H1 (cell line): ENCODE measurements around the gene EML1. TPM values are rescaled to one million over a fixed set of nuclear protein-coding genes. Genes with fewer than 3 reads are reported as not detected.
A peak's percentile ranks its signal among the peaks of the same experiment; 100 is the strongest.

Experiments used
- CTCF ChIA-PET: fragments of 300-600 bp; sonication (Branson Sonifier 250); formaldehyde crosslinking; loops from one replicate; lab custom pipeline; 2021; ENCODE audit not compliant: partially characterized antibody; lab: Charles Lee
- POLR2A ChIA-PET: fragments of 300-600 bp; sonication (Branson Sonifier 250); formaldehyde crosslinking; loops from one replicate; lab custom pipeline; 2021; ENCODE audit warnings: inconsistent platforms; ENCODE audit not compliant: partially characterized antibody; lab: Charles Lee
- DNase-seq, 2 experiments: peaks; one replicate each; pipeline versions ENCODE4 v3.0.0 to v3.0.0-alpha.2; 2010 to 2022; ENCODE audit warnings: low spot score in 2 of 2, low read depth in 1 of 2, mixed read lengths in 1 of 2
- FAIRE-seq: peaks from 2 replicates; lab custom pipeline; 2011; peaks lifted over from hg19 to GRCh38; lab: Jason Lieb, UNC
- H2AFZ ChIP-seq: 2 replicates; pipeline ENCODE4 v1.8.1; 2012; ENCODE audit warnings: low read length, inconsistent platforms
- H2AK5ac ChIP-seq: 2 replicates; pipeline ENCODE4 v1.6.1; 2013; ENCODE audit warnings: low read depth, low read length
- H2BK120ac ChIP-seq: replicated peaks from 2 replicates; pipeline ENCODE3; 2013; ENCODE audit warnings: low read depth, low read length, inconsistent platforms
- H2BK12ac ChIP-seq: 2 replicates; pipeline ENCODE4 v1.6.1; 2013; ENCODE audit warnings: low read depth, low read length
- H2BK15ac ChIP-seq: 2 replicates; pipeline ENCODE4 v1.6.1; 2013; ENCODE audit warnings: low read length
- H2BK20ac ChIP-seq: 2 replicates; pipeline ENCODE4 v1.6.1; 2013; ENCODE audit warnings: low read length
- H2BK5ac ChIP-seq: 2 replicates; pipeline ENCODE4 v1.6.1; 2013; ENCODE audit warnings: low read depth, low read length
- H3K14ac ChIP-seq: 2 replicates; pipeline ENCODE4 v1.6.1; 2013; ENCODE audit warnings: inconsistent platforms; ENCODE audit not compliant: insufficient read length
- H3K18ac ChIP-seq: 2 replicates; pipeline ENCODE4 v1.6.1; 2013; ENCODE audit warnings: low read length; ENCODE audit errors: extremely low read depth
- H3K23ac ChIP-seq: 2 replicates; pipeline ENCODE4 v1.6.1; 2013; ENCODE audit warnings: inconsistent platforms; ENCODE audit not compliant: insufficient read length
- H3K23me2 ChIP-seq: 2 replicates; pipeline ENCODE4 v1.6.1; 2013; ENCODE audit warnings: low read depth, low read length
- H3K27ac ChIP-seq: 2 replicates; pipeline ENCODE4 v1.6.1; 2011; ENCODE audit warnings: low read depth, low read length, inconsistent platforms
- H3K27me3 ChIP-seq, 4 experiments: replicated peaks in 1 of 4; 1 replicate in 1 of 4; 2 replicates in 3 of 4; pipeline versions ENCODE4 v1.6.1 to v1.8.1; 2011 to 2013; ENCODE audit warnings: low read length in 3 of 4, mild to moderate bottlenecking in 3 of 4, inconsistent platforms in 2 of 4, mixed read lengths in 2 of 4, moderate library complexity in 1 of 4; ENCODE audit not compliant: control insufficient read depth in 3 of 4, insufficient read depth in 3 of 4; ENCODE audit errors: extremely low read depth in 1 of 4
- H3K36me3 ChIP-seq, 4 experiments: 2 replicates each; pipeline versions ENCODE4 v1.6.1 to v1.8.1; 2011 to 2013; ENCODE audit warnings: mild to moderate bottlenecking in 4 of 4, low read length in 3 of 4, moderate library complexity in 2 of 4, control low read depth in 1 of 4, inconsistent platforms in 1 of 4; ENCODE audit not compliant: insufficient read depth in 4 of 4, control insufficient read depth in 2 of 4
- H3K4ac ChIP-seq: replicated peaks from 2 replicates; pipeline ENCODE3; 2013; ENCODE audit warnings: low read length, low read depth, mixed read lengths, inconsistent platforms; ENCODE audit not compliant: insufficient read length
- H3K4me1 ChIP-seq, 4 experiments: replicated peaks in 1 of 4; 1 replicate in 1 of 4; 2 replicates in 3 of 4; pipeline versions ENCODE4 v1.6.1 to v1.8.1; 2011 to 2013; ENCODE audit warnings: low read length in 3 of 4, inconsistent platforms in 2 of 4, mixed read lengths in 1 of 4; ENCODE audit not compliant: insufficient read depth in 4 of 4, control insufficient read depth in 3 of 4
- H3K4me2 ChIP-seq, 2 experiments: 2 replicates each; pipeline versions ENCODE4 v1.6.1 to v1.8.1; 2011 to 2013; ENCODE audit warnings: low read depth in 2 of 2, low read length in 2 of 2, control low read depth in 1 of 2, inconsistent platforms in 1 of 2, mild to moderate bottlenecking in 1 of 2; ENCODE audit not compliant: insufficient read depth in 1 of 2
- H3K4me3 ChIP-seq, 4 experiments: fragments of 200-600, 300-600 bp in 1 of 4; sonication (generic), shearing (Covaris generic), sonication (Bioruptor Twin) in 1 of 4; 2 replicates each; pipeline versions ENCODE4 v1.5.1 to v1.8.1; 2011 to 2016; ENCODE audit warnings: low read length in 4 of 4, low read depth in 3 of 4, control low read depth in 2 of 4, inconsistent platforms in 2 of 4, mild to moderate bottlenecking in 2 of 4, mixed read lengths in 1 of 4, moderate library complexity in 1 of 4; ENCODE audit not compliant: insufficient read depth in 2 of 4; ENCODE audit errors: extremely low read depth in 1 of 4
- H3K56ac ChIP-seq: replicated peaks from 2 replicates; pipeline ENCODE3; 2013; ENCODE audit warnings: low read depth, mild to moderate bottlenecking, mixed read lengths, low read length, inconsistent platforms; ENCODE audit not compliant: insufficient read length
- H3K79me1 ChIP-seq: 2 replicates; pipeline ENCODE4 v1.6.1; 2013; ENCODE audit warnings: low read depth, low read length, control low read depth
- H3K79me2 ChIP-seq, 2 experiments: 2 replicates each; pipeline versions ENCODE4 v1.6.1 to v1.8.1; 2012 to 2013; ENCODE audit warnings: low read length in 2 of 2, mild to moderate bottlenecking in 2 of 2, inconsistent platforms in 1 of 2; ENCODE audit not compliant: insufficient read depth in 2 of 2, control insufficient read depth in 1 of 2
- H3K9ac ChIP-seq, 4 experiments: replicated peaks in 1 of 4; 1 replicate in 1 of 4; 2 replicates in 3 of 4; pipeline versions ENCODE4 v1.6.1 to v1.8.1; 2011 to 2013; ENCODE audit warnings: low read depth in 3 of 4, low read length in 3 of 4, control low read depth in 2 of 4, mild to moderate bottlenecking in 2 of 4, moderate library complexity in 2 of 4, inconsistent platforms in 1 of 4; ENCODE audit errors: extremely low read depth in 1 of 4
- H3K9me3 ChIP-seq, 2 experiments: 2 replicates each; pipeline versions ENCODE4 v1.6.1 to v1.8.1; 2012 to 2013; ENCODE audit warnings: mild to moderate bottlenecking in 2 of 2, moderate library complexity in 2 of 2, control low read depth in 1 of 2, inconsistent platforms in 1 of 2, low read depth in 1 of 2, low read length in 1 of 2, mixed read lengths in 1 of 2; ENCODE audit not compliant: insufficient read depth in 2 of 2
- H4K20me1 ChIP-seq, 2 experiments: replicated peaks in 1 of 2; 2 replicates each; pipeline versions ENCODE3 to v1.8.1; 2011 to 2013; ENCODE audit warnings: inconsistent platforms in 2 of 2, low read length in 2 of 2, mild to moderate bottlenecking in 1 of 2; ENCODE audit not compliant: insufficient read depth in 2 of 2, control insufficient read depth in 1 of 2
- H4K5ac ChIP-seq: 2 replicates; pipeline ENCODE4 v1.6.1; 2013; ENCODE audit warnings: low read length, low read depth, mixed read lengths, inconsistent platforms; ENCODE audit not compliant: insufficient read length
- H4K8ac ChIP-seq: 2 replicates; pipeline ENCODE4 v1.8.0; 2013; ENCODE audit warnings: mild to moderate bottlenecking, moderate library complexity, low read length, inconsistent platforms; ENCODE audit not compliant: insufficient read depth; ENCODE audit errors: extremely low read depth
- H4K91ac ChIP-seq: replicated peaks from 2 replicates; pipeline ENCODE3; 2013; ENCODE audit warnings: low read length, mixed read lengths, inconsistent platforms; ENCODE audit not compliant: insufficient read length
- BACH1 ChIP-seq: IDR thresholded peaks from 2 replicates; pipeline ENCODE4 v1.6.1; 2012; ENCODE audit warnings: low read length, improper control_type of control experiment
- BRCA1 ChIP-seq: IDR thresholded peaks from 2 replicates; pipeline ENCODE4 v1.6.1; 2012; ENCODE audit warnings: low read depth, low read length, improper control_type of control experiment
- CBX8 ChIP-seq: fragments of 300-800, 300-1000 bp; sonication (generic); IDR thresholded peaks from 2 replicates; pipeline ENCODE4 v1.7.1; 2016; ENCODE audit warnings: low read depth, low read length, borderline replicate concordance
- CHD2 ChIP-seq: IDR thresholded peaks from 2 replicates; pipeline ENCODE4 v1.6.1; 2012; ENCODE audit warnings: low read length, improper control_type of control experiment
- CTBP2 ChIP-seq: IDR thresholded peaks from 2 replicates; pipeline ENCODE4 v1.7.0; 2011; ENCODE audit warnings: borderline replicate concordance, mild to moderate bottlenecking, moderate library complexity, mixed read lengths, low read length; ENCODE audit not compliant: insufficient read depth, insufficient read length
- JUND ChIP-seq: IDR thresholded peaks from 2 replicates; pipeline ENCODE4 v1.6.1; 2011; ENCODE audit warnings: mild to moderate bottlenecking, improper control_type of control experiment, low read length
- NRF1 ChIP-seq: IDR thresholded peaks from 2 replicates; pipeline ENCODE4 v1.6.1; 2011; ENCODE audit warnings: mild to moderate bottlenecking, low read depth, low read length, improper control_type of control experiment
- POLR2A ChIP-seq, 2 experiments: IDR thresholded peaks; 1 replicate in 1 of 2; 2 replicates in 1 of 2; pipeline ENCODE4 v1.6.1; 2011; ENCODE audit warnings: low read depth in 2 of 2, low read length in 2 of 2, mild to moderate bottlenecking in 2 of 2; ENCODE audit errors: control extremely low read depth in 1 of 2
- RFX5 ChIP-seq: IDR thresholded peaks from 2 replicates; pipeline ENCODE4 v1.6.1; 2011; ENCODE audit warnings: low read depth, low read length, improper control_type of control experiment, borderline replicate concordance
- SIN3A ChIP-seq, 2 experiments: IDR thresholded peaks in 1 of 2; conservative IDR thresholded peaks in 1 of 2; 2 replicates each; pipeline ENCODE4 v1.6.1; 2011 to 2012; ENCODE audit warnings: low read length in 2 of 2, improper control_type of control experiment in 1 of 2, low read depth in 1 of 2, mild to moderate bottlenecking in 1 of 2
- TBP ChIP-seq: IDR thresholded peaks from 2 replicates; pipeline ENCODE4 v1.6.1; 2011; ENCODE audit warnings: low read depth, low read length, improper control_type of control experiment
- ZNF274 ChIP-seq: IDR thresholded peaks from 2 replicates; pipeline ENCODE4 v1.7.0; 2012; ENCODE audit warnings: low read length, borderline replicate concordance; ENCODE audit errors: extremely low read depth
- whole genome bisulfite sequencing, 2 experiments: shearing (Covaris generic) in 1 of 2; methylation state at CpG; one replicate each; pipeline versions ENCODE4 v1.1.6 to v1.1.7; 2013 to 2015; ENCODE audit warnings: low lambda C conversion rate in 2 of 2, mixed read lengths in 2 of 2, inconsistent platforms in 1 of 2, low coverage in 1 of 2, missing lambda C conversion rate in 1 of 2; ENCODE audit not compliant: insufficient replicate concordance in 2 of 2, insufficient coverage in 1 of 2, insufficient read length in 1 of 2; ENCODE audit errors: extremely low coverage in 1 of 2, missing lambda C conversion rate in 1 of 2; 5-methylcytosine and 5-hydroxymethylcytosine counted together
- polyA plus RNA-seq, 7 experiments: library from polyadenylated mRNA; depleted of rRNA in 3 of 7; stranded (reverse) in 5 of 7; unstranded in 2 of 7; fragments of >200 nt in 5 of 7; fragments of 200-250 nt in 2 of 7; gene quantifications; 1 replicate in 5 of 7; 2 replicates in 1 of 7; 4 replicates in 1 of 7; pipeline versions ENCODE4 v1.2.1 to v1.2.3, GENCODE V29; 2011 to 2013; ENCODE audit warnings: missing spikeins in 2 of 7, mixed read lengths in 2 of 7
- total RNA-seq: library from RNA; stranded (reverse); fragmentation: NEBNext Ultra II Directional; extraction: Animal tissue kit (Norgen Biotek cat#: 25700); gene quantifications from 2 replicates; pipeline ENCODE4 v1.2.1, GENCODE V29; 2021

EML1 gene
- total and polyA plus RNA-seq, 2 of the 8 experiments (the other 6 are each of a cell fraction or from before 2014, with no cell fraction given) = 11.1 to 24.7 TPM

- Histone ChIP-seq H3K14ac (no peak overlapping the region), H3K23ac (no peak overlapping the region), H2AFZ (0 out of 2 replicates have a peak overlapping the region, but pooled peaks have one; percentile 17), H3K18ac (peak overlapping the region; percentile 85), H3K23me2 (no peaks in the 10 kb centered on the region), H3K79me2 (no peaks in the 10 kb centered on the region), H3K4ac (peak overlapping the region; percentile 57), H3K4me1 (peaks cover 12 to 27% (median 20%) of the 10 kb centered on the region in 4 experiments), H4K91ac (peak overlapping the region; percentile 87), H4K5ac (peak overlapping the region; percentile 12), H2BK120ac (peak overlapping the region; percentile 38), H3K36me3 (no peaks in the 10 kb centered on the region), H3K9ac (0 out of 7 replicates have a peak overlapping the region, but pooled peaks of 1 of the 4 experiments have one; percentile 4), H2BK5ac (no peak overlapping the region), H3K4me3 (0 out of 8 replicates have a peak overlapping the region, but pooled peaks of 1 of the 4 experiments have one; percentile 10), H2BK15ac (peak overlapping the region; percentile 53; the same call in 1 of the 2 replicates), H4K20me1 (no peaks in the 10 kb centered on the region), H2AK5ac (no peak overlapping the region), H3K79me1 (no peaks in the 10 kb centered on the region), H3K4me2 (peak overlapping the region; percentile 19 to 45), H2BK12ac (peak overlapping the region; percentile 53; the same call in 1 of the 2 replicates), H4K8ac (no peak overlapping the region), H3K56ac (no peak overlapping the region), H3K27me3 (no peaks in the 10 kb centered on the region), H2BK20ac (peak overlapping the region; percentile 89), H3K27ac (no peak overlapping the region), H3K9me3 (peaks cover 0 to 2% of the 10 kb centered on the region in 2 experiments; a peak in 1 of 4 replicates)
- CTCF ChIA-PET = interaction anchor here (0.7 to 2.6 kb wide), 12 partner anchors 12 to 125 kb away, joined by 3 to 9 read pairs (median 4); no protein-coding TSS in a partner anchor
- WGBS, 2 experiments = 54% methylated on average over 6 of the region's 6 CpGs; no CpG with 5 or more reads in 1 of the 2 experiments
- no peak for FAIRE-seq
- POLR2A ChIA-PET = interaction anchor here (0.7 to 1.8 kb wide), 5 partner anchors 10 to 23 kb away, joined by 3 to 8 read pairs (median 3); partner anchors contain the start of gene EML1
- DNase-seq = no peak
- TF ChIP-seq POLR2A (IDR thresholded peaks at IDR 0.05; ENCODE audit: control extremely low read depth in 1 of 2, low read depth in 2 of 2, low read length in 2 of 2) = no peak
- TF ChIP-seq TBP = no peak
- no peak for TF ChIP-seq CTBP2
- TF ChIP-seq BRCA1 = no peak
- no peak for TF ChIP-seq RFX5
- no peak for TF ChIP-seq SIN3A (conservative IDR thresholded peaks at IDR 0.05 in 1 of 2, IDR thresholded peaks at IDR 0.05 in 1 of 2; ENCODE audit: low read depth in 1 of 2, low read length in 2 of 2)
- no peak for TF ChIP-seq ZNF274
- no peak for TF ChIP-seq CBX8
- no peak for TF ChIP-seq JUND
- TF ChIP-seq NRF1 = no peak
- no peak for TF ChIP-seq CHD2
- TF ChIP-seq BACH1 = no peak
These were observed 18.5 kb upstream of the EML1 start for GRCh38 chr14:99774556-99775307.
